GM19468 (cell line): ENCODE results near the gene VIL1.

Source experiments
- ATAC-seq: cut with Tn5 transposase; IDR thresholded peaks from one replicate; pipeline ENCODE4 v1.9.1; 2021; ENCODE audit warnings: mild to moderate bottlenecking, moderate library complexity, moderate number of reproducible peaks; ENCODE audit not compliant: unreplicated experiment; ENCODE audit errors: extremely low read depth

VIL1 gene

GRCh38 chr2:218405086-218405745, 13.7 kb upstream of the VIL1 start:
- no peak for ATAC-seq

GRCh38 chr2:218405746-218406208, 13.1 kb upstream of the VIL1 start:
- no peak for ATAC-seq

GRCh38 chr2:218406209-218406948, 12.5 kb upstream of the VIL1 start:
- ATAC-seq = peak; percentile 77

DNA sequence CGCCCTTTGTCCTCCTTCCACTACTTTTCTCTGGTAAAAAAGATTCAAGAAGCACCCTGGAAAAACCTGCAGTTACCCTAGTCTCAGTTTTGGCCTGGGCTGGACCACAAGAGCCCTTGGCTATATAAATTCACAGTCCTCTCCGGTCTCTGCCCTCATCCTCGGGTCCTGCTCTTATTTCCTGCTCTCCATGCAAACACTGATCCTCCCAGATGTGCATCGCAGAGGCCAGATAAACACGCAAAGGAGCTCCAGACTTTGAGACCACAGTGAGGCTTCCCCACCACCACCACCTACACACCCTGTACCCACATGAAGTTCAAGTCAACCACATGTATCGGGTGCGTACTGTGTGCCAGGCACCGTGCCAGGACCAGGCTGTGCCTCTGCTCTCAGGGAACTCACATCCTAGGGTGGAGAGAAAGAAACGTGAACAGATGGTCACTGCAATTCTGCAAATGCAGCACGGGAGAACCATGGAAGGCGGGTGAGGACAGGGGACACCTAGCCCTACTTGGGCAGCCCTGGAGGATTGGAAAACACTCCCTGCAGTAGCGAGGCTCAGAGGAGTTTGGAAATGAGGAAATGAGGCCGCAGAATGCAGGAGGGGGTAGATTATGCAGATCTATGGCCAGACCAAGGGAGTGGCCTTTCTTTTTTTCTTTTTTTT, 11.8 kb upstream of the VIL1 start:
- ATAC-seq = no peak

- ATAC-seq = no peak
Observed at GRCh38 chr2:218407717-218408116, 11.2 kb upstream of the VIL1 start.

GRCh38 chr2:218418321-218418716, 604 bp upstream of the VIL1 start:
- ATAC-seq = no peak

DNA sequence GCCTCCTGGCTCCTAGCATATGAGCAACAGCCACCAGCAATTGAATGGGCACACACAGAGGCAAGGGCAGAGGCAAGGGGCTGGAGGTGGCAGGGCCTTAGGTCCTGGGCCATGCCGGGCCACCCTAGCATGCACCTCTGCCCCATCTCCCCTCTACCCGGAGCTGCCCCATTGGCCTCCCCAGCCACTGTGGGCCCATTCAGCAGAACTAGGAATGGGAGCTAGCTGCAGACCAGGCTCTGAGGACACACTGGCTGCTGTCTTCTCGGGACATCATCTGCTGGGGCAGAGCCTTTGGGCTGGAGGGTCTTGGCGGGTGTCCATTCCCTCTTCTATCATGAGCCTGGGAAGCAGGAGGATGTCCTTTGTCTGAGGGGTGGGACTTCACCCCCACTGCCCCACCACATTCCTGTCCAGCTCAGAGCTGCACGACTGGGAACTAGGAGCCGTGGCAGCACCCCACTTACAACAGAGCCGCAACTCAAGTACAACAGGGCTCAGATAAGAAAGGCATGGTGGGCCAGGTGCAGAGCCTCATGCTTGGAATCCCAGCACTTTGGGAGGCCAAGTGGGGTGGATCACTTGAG, 800 bp downstream of the VIL1 start:
- no peak for ATAC-seq

GRCh38 chr2:218421027-218421426, 2.1 kb downstream of the VIL1 start:
- ATAC-seq = no peak

GRCh38 chr2:218422403-218423086, 3.6 kb downstream of the VIL1 start:
- no peak for ATAC-seq

GRCh38 chr2:218423584-218423983, 4.7 kb downstream of the VIL1 start:
- no peak for ATAC-seq

GRCh38 chr2:218425531-218425930, 6.6 kb downstream of the VIL1 start:
- ATAC-seq = no peak

GRCh38 chr2:218427741-218428140, 8.8 kb downstream of the VIL1 start:
- ATAC-seq = no peak

GRCh38 chr2:218428846-218429558, 10.1 kb downstream of the VIL1 start:
- no peak for ATAC-seq

DNA sequence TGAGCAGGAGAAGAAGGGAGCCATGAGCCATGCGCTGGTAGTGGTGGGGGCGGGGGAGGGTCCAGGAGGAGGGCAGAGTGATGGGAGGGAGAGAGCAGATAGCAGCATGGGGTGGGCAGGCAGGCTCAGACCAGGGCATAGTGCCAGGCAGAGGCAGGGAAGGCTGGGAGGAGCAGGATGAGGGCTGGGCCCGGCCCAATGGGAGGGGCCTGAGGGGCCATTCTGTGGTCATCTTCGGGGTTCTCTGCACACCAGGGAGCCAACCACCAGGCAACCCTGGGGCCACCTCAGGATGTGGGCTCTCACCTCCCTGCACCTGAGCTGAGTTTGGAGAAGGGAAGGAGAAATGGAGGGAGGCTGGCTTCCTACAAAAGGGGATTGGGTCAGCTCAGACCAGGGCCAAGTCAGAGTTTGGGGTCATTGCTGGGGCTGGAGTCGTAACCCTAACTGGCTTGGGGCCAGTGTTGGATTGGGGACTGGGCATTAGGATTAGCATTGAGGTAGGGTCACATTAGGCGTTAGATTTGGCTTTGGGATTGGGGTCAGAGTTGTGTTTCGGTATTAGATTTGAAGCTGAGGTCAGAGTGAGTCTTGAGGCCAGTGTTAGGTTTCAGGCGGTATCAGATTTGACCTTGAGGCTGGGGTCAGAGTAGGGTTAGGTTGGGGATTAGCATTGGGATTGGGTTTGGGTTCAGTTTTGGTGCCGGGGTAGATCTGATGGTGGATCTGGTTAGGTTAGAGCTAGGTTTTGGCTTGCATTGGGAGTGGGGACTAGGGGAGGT, 11.2 kb downstream of the VIL1 start:
- no peak for ATAC-seq

GRCh38 chr2:218430721-218431120, 11.8 kb downstream of the VIL1 start:
- no peak for ATAC-seq

GRCh38 chr2:218431878-218432277, 13.0 kb downstream of the VIL1 start:
- no peak for ATAC-seq

DNA sequence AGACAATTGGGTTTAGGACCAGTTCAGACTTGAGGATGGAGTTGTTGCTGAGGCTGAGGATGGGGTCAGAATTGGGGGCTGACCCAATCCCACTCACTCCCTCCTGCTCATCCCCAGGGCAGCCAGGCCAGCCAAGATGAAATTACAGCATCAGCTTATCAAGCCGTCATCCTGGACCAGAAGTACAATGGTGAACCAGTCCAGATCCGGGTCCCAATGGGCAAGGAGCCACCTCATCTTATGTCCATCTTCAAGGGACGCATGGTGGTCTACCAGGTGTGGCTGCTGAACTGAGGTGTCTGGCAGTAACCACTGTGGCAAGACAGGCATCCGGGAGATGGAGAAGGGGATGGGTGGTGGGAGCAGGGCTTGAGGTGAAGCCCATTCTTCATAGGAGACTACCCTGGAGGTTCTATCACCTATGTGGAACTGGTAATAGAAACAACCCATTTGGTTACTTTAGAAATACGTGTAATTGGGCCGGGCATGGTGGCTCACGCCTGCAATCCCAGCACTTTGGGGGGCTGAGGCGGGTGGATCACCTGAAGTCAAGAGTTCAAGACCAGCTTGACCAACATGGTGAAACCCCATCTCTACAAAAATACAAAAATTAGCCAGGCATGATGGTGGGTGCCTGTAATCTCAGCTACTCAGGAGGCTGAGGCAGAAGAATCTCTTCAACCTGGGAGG, 13.9 kb downstream of the VIL1 start:
- ATAC-seq = no peak

- no peak for ATAC-seq
Observed at GRCh38 chr2:218434456-218434855, 15.5 kb downstream of the VIL1 start.
